IMR-90 (cell line): ENCODE data around the gene ZNF582. TPM values are rescaled to one million over a fixed set of nuclear protein-coding genes. Genes with fewer than 3 reads are reported as not detected.
"Not testable (repeated sequence)": the region's sequence is repeated elsewhere in the genome, so short reads cannot be mapped to it uniquely, and the experiment has no call there.

Experiments
- ATAC-seq: fragments of 200-7000 bp; cut with Tn5 transposase; 2 replicates; pipeline ENCODE4 v1.9.1; 2020; ENCODE audit warnings: low read depth, mild to moderate bottlenecking, moderate library complexity
- BruUV-seq: library from RNA; stranded (reverse); fragments of 400-500 nt; replicated peaks from 2 replicates; lab custom pipeline; 2021; lab: Mats Ljungman, UMichigan
- CTCF ChIA-PET: fragments of 300-600 bp; formaldehyde crosslinking; extraction: SDS; loops from one replicate; lab custom pipeline; 2021; ENCODE audit warnings: antibody characterized with exemption; lab: Yijun Ruan, JAX
- POLR2A ChIA-PET: fragments of 300-600 bp; sonication (Branson Sonifier 250); formaldehyde crosslinking; loops from one replicate; lab custom pipeline; 2022; ENCODE audit warnings: antibody characterized with exemption; ENCODE audit not compliant: unreplicated experiment; lab: Charles Lee
- DNase-seq: peaks from one replicate; pipeline ENCODE4 v3.0.0; 2013
- H2AFZ ChIP-seq: replicated peaks from 2 replicates; pipeline ENCODE3; 2013; ENCODE audit warnings: low read length, mild to moderate bottlenecking; ENCODE audit not compliant: poor library complexity
- H2AK5ac ChIP-seq: 2 replicates; pipeline ENCODE4 v1.6.1; 2013; ENCODE audit warnings: low read depth, low read length, inconsistent platforms
- H2AK9ac ChIP-seq: replicated peaks from 2 replicates; pipeline ENCODE3; 2013; ENCODE audit warnings: mild to moderate bottlenecking, low read depth, low read length, moderate library complexity; ENCODE audit not compliant: poor library complexity
- H2BK120ac ChIP-seq: 2 replicates; pipeline ENCODE4 v1.6.1; 2013; ENCODE audit warnings: low read depth, low read length, inconsistent platforms
- H2BK15ac ChIP-seq: 3 replicates; pipeline ENCODE4 v1.6.1; 2013; ENCODE audit warnings: low read depth, low read length, inconsistent platforms
- H2BK20ac ChIP-seq: 2 replicates; pipeline ENCODE4 v1.6.1; 2013; ENCODE audit warnings: low read depth, mild to moderate bottlenecking, inconsistent platforms, low read length, moderate library complexity
- H2BK5ac ChIP-seq: 2 replicates; pipeline ENCODE4 v1.6.1; 2013; ENCODE audit warnings: mild to moderate bottlenecking, low read depth, low read length, inconsistent platforms; ENCODE audit not compliant: poor library complexity, severe bottlenecking
- H3K14ac ChIP-seq: replicated peaks from 2 replicates; pipeline ENCODE4 v1.6.1; 2013; ENCODE audit warnings: low read depth, low read length, inconsistent platforms
- H3K18ac ChIP-seq: 2 replicates; pipeline ENCODE4 v1.6.1; 2013; ENCODE audit warnings: low read depth, low read length, control low read depth
- H3K23ac ChIP-seq: 2 replicates; pipeline ENCODE4 v1.6.1; 2013; ENCODE audit warnings: low read depth, low read length, inconsistent platforms
- H3K27ac ChIP-seq: 2 replicates; pipeline ENCODE4 v1.5.1; 2013; ENCODE audit warnings: mild to moderate bottlenecking, control low read depth, low read length; ENCODE audit not compliant: insufficient read depth
- H3K27me3 ChIP-seq: 2 replicates; pipeline ENCODE4 v1.6.1; 2013; ENCODE audit warnings: low read length; ENCODE audit not compliant: control insufficient read depth, insufficient read depth
- H3K36me3 ChIP-seq: 2 replicates; pipeline ENCODE4 v1.6.1; 2013; ENCODE audit warnings: low read length, mixed read lengths; ENCODE audit not compliant: control insufficient read depth, insufficient read depth
- H3K4ac ChIP-seq: 2 replicates; pipeline ENCODE4 v1.6.1; 2013; ENCODE audit warnings: low read depth, low read length, inconsistent platforms
- H3K4me1 ChIP-seq: 2 replicates; pipeline ENCODE4 v1.6.1; 2013; ENCODE audit warnings: low read length, mixed read lengths; ENCODE audit not compliant: control insufficient read depth, insufficient read depth
- H3K4me2 ChIP-seq: 2 replicates; pipeline ENCODE4 v1.6.1; 2013; ENCODE audit warnings: low read depth, mild to moderate bottlenecking, control low read depth, low read length, moderate library complexity
- H3K4me3 ChIP-seq: 2 replicates; pipeline ENCODE4 v1.5.1; 2013; ENCODE audit warnings: low read depth, mild to moderate bottlenecking, control low read depth, low read length, moderate library complexity; ENCODE audit not compliant: insufficient read depth
- H3K56ac ChIP-seq: 2 replicates; pipeline ENCODE4 v1.6.1; 2013; ENCODE audit warnings: low read length, inconsistent platforms; ENCODE audit not compliant: insufficient read depth; ENCODE audit errors: extremely low read depth
- H3K79me1 ChIP-seq, 2 experiments: 2 replicates each; pipeline ENCODE4 v1.6.1; 2013; ENCODE audit warnings: low read length in 2 of 2, inconsistent platforms in 1 of 2, low read depth in 1 of 2
- H3K9ac ChIP-seq: 2 replicates; pipeline ENCODE4 v1.6.1; 2013; ENCODE audit warnings: low read depth, low read length, control low read depth
- H3K9me1 ChIP-seq: 2 replicates; pipeline ENCODE4 v1.6.1; 2013; ENCODE audit warnings: low read length, inconsistent platforms; ENCODE audit not compliant: insufficient read depth
- H3K9me3 ChIP-seq: 2 replicates; pipeline ENCODE4 v1.6.1; 2013; ENCODE audit warnings: low read length; ENCODE audit not compliant: control insufficient read depth, insufficient read depth
- H4K20me1 ChIP-seq: 2 replicates; pipeline ENCODE4 v1.6.1; 2013; ENCODE audit warnings: low read length, inconsistent platforms; ENCODE audit not compliant: insufficient read depth
- H4K5ac ChIP-seq: 2 replicates; pipeline ENCODE4 v1.6.1; 2013; ENCODE audit warnings: mild to moderate bottlenecking, low read depth, low read length, control low read depth
- H4K8ac ChIP-seq, 2 experiments: 2 replicates each; pipeline ENCODE4 v1.6.1; 2013; ENCODE audit warnings: low read depth in 2 of 2, low read length in 2 of 2, control low read depth in 1 of 2, inconsistent platforms in 1 of 2
- H4K91ac ChIP-seq: 2 replicates; pipeline ENCODE4 v1.6.1; 2013; ENCODE audit warnings: low read depth, low read length, inconsistent platforms; ENCODE audit not compliant: insufficient read depth
- WGBS, 2 experiments: methylation state at CpG; one replicate each; pipeline versions ENCODE4 v1.1.5 to v1.1.7; 2013; ENCODE audit warnings: missing lambda C conversion rate in 2 of 2; ENCODE audit not compliant: insufficient read length in 1 of 2; ENCODE audit errors: extremely low coverage in 2 of 2; 5-methylcytosine and 5-hydroxymethylcytosine counted together
- dilution Hi-C: fragments of 300-500 bp; cut with HindIII; formaldehyde crosslinking; loops from one replicate; pipeline ENCODE4 v1.14.3; 2018; ENCODE audit warnings: low sequenced_read_pairs; ENCODE audit not compliant: unreplicated experiment
- in situ Hi-C: fragments of 300-500 bp; cut with MboI; formaldehyde crosslinking; loops from 3 replicates; pipeline ENCODE4 v1.14.3; 2019; ENCODE audit warnings: low sequenced_read_pairs, inconsistent platforms, mixed read lengths
- intact Hi-C: fragments of 100-400 bp; cut with micrococcal nuclease; formaldehyde crosslinking; loops from 2 replicates; pipeline ENCODE4 v1.10.0; 2022
- polyA plus RNA-seq, 3 experiments: library from polyadenylated mRNA; depleted of rRNA; stranded (reverse); fragments of >200 nt; gene quantifications; 2 replicates each; pipeline ENCODE4 v1.2.3, GENCODE V29; 2012; ENCODE audit warnings: low replicate concordance in 1 of 3
- total RNA-seq: library from RNA; depleted of rRNA; stranded (reverse); fragments of >200 nt; gene quantifications from 2 replicates; pipeline ENCODE4 v1.2.3, GENCODE V29; 2012

Gene ZNF582
- total and polyA plus RNA-seq, 2 of the 4 experiments (the other 2 are of a cell fraction): 1.6 to 1.8 TPM

- H2AK5ac ChIP-seq, H4K91ac ChIP-seq, H3K14ac ChIP-seq, H3K4me1 ChIP-seq, DNase-seq, H3K9me1 ChIP-seq, H4K5ac ChIP-seq, H3K36me3 ChIP-seq, H3K4me3 ChIP-seq, H2BK120ac ChIP-seq, H4K20me1 ChIP-seq, BruUV-seq, CTCF ChIA-PET, in situ Hi-C loops, intact Hi-C loops, H3K9ac ChIP-seq, dilution Hi-C loops, POLR2A ChIA-PET, H2BK20ac ChIP-seq, H2AK9ac ChIP-seq, H2AFZ ChIP-seq, H3K4ac ChIP-seq, H2BK5ac ChIP-seq, H3K27me3 ChIP-seq, H3K4me2 ChIP-seq, H4K8ac ChIP-seq, H3K9me3 ChIP-seq, H3K56ac ChIP-seq, ATAC-seq, H3K23ac ChIP-seq, H3K18ac ChIP-seq, H3K79me1 ChIP-seq, H2BK15ac ChIP-seq, H3K27ac ChIP-seq: not testable (repeated sequence)
- no CpG with 5 or more reads among the region's 8 CpGs for WGBS, 2 experiments
Measured at GRCh38 chr19:56337077-56337476, 56.3 kb downstream of the ZNF582 start.

- H3K4me1 ChIP-seq, POLR2A ChIA-PET, H3K4me3 ChIP-seq, H2BK120ac ChIP-seq, ATAC-seq, H2AK9ac ChIP-seq, H3K36me3 ChIP-seq, H3K4ac ChIP-seq, H3K9me1 ChIP-seq, H3K79me1 ChIP-seq, DNase-seq, intact Hi-C loops, H2BK20ac ChIP-seq, H3K4me2 ChIP-seq, H3K56ac ChIP-seq, H3K9me3 ChIP-seq, BruUV-seq, H4K5ac ChIP-seq, H3K23ac ChIP-seq, H3K14ac ChIP-seq, H3K27ac ChIP-seq, H3K27me3 ChIP-seq, H3K18ac ChIP-seq, H2BK5ac ChIP-seq, H2BK15ac ChIP-seq, H4K20me1 ChIP-seq, H2AFZ ChIP-seq, H3K9ac ChIP-seq, dilution Hi-C loops, H2AK5ac ChIP-seq, H4K91ac ChIP-seq, in situ Hi-C loops, H4K8ac ChIP-seq: not testable (repeated sequence)
- CTCF ChIA-PET: interaction anchor here (1.0 to 1.2 kb wide), 3 partner anchors 13 to 259 kb away, joined by 3 to 5 read pairs (median 3); no protein-coding TSS in a partner anchor
Measured at GRCh38 chr19:56335371-56335770, 58.0 kb downstream of the ZNF582 start.
